HCT116 (cell line): ENCODE data around the gene KRTCAP3.

Experiments used
- CTCF ChIP-seq, 3 experiments: fragments of 200-600 bp in 1 of 3; sonication (generic) in 1 of 3; IDR thresholded peaks in 2 of 3; conservative IDR thresholded peaks in 1 of 3; 2 replicates each; pipeline ENCODE4 v1.5.1; 2012 to 2017; ENCODE audit warnings: low read depth in 2 of 3, low read length in 2 of 3, antibody characterized with exemption in 1 of 3, borderline replicate concordance in 1 of 3, control low read depth in 1 of 3, mild to moderate bottlenecking in 1 of 3, mixed read lengths in 1 of 3, mixed run types in 1 of 3, moderate library complexity in 1 of 3; ENCODE audit not compliant: insufficient read depth in 1 of 3
- EZH2 ChIP-seq: fragments of 200-600 bp; sonication (generic); IDR thresholded peaks from 2 replicates; pipeline ENCODE4 v1.6.1; 2017; ENCODE audit warnings: antibody characterized with exemption, mixed run types
- POLR2A ChIP-seq: IDR thresholded peaks from 2 replicates; pipeline ENCODE4 v1.7.0; 2011; ENCODE audit warnings: borderline replicate concordance; ENCODE audit not compliant: insufficient read depth, insufficient read length; ENCODE audit errors: extremely low read depth
- RAD21 ChIP-seq: IDR thresholded peaks from 2 replicates; pipeline ENCODE4 v1.6.1; 2012; ENCODE audit warnings: low read depth, mild to moderate bottlenecking
- ZFX ChIP-seq: fragments of 450-650 bp; IDR thresholded peaks from 2 replicates; pipeline ENCODE4 v1.6.1; 2017
- ZNF274 ChIP-seq: fragments of 200-500 bp; sonication (Bioruptor generic); IDR thresholded peaks from 2 replicates; pipeline ENCODE4 v1.6.1; 2014; ENCODE audit warnings: mild to moderate bottlenecking, low read depth, low read length, inconsistent platforms

- TF ChIP-seq CTCF (IDR thresholded peaks at IDR 0.05 in 2 of 3, conservative IDR thresholded peaks at IDR 0.05 in 1 of 3; ENCODE audit: borderline replicate concordance in 1 of 3, insufficient read depth in 1 of 3, low read depth in 2 of 3, low read length in 2 of 3) (no peak), ZFX (no peak), POLR2A (no peak), RAD21 (no peak), EZH2 (no peak), ZNF274 (no peak)
Measured at GRCh38 chr2:27445155-27445554, 3.0 kb downstream of the KRTCAP3 start.
